Cerebellar nuclear complex (tissue), 1 donor: ENCODE measurements around the gene SLC38A10.
"Not testable (repeated sequence)": the region's sequence is repeated elsewhere in the genome, so short reads cannot be mapped to it uniquely, and the experiment has no call there.

Experiments used
- DNase-seq, 2 experiments: peaks; one replicate each; lab custom pipeline; 2025; lab: John Stamatoyannopoulos, UW

SLC38A10 gene

DNA sequence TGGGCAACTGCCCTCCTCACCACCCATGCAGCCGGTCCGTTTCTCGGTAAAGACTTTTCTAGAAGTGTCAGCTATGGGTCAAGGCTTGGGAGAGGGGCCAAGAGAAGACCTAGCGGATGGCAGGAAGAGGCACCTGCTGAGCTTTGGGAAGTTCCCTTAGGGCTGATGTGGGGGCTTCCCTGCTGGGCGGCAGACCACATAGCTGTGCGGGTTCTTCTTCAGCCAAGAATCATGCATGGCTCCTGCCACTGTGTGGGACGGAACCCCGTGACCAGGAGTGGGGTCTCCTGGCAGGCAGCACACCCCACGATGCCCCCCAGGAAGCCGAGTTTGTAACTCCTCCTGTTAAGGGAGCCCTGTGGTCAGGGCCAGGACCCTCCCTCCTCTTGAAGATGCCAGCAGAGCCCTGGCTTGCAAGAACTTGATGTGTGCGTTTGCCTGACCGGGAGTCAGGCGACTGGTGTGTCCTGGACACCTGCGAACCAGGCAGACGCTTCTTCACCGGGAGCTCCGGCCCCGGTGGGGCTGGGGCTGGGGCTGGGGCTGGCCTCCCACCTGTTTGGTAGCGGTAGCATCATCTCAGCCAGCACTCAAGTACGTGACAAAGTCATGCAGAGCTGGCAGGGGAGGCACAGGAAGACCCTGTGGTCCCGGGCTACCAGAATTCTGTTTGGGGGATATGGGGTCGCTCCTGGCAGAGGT is 17.7 kb upstream of the SLC38A10 start:
- DNase-seq = no peak

DNA sequence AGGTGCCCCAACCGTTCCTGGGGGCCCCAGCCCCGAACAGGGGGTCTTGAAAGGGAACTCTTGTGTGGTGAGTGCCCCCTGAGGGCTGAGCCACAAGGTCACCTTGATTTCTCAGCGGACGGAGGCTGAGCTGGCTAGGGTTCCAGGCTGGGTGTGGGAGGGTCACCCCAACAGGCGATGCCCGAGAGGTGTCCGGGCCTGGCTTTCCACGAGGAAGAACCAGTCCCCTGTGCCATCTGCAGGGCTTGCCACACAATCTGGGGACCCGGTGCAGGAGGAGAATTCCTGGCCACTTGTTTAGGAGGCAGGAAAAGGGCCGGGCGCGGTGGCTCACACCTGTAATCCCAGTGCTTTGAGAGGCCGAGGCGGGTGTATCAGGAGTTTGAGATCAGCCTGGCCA is 16.8 kb upstream of the SLC38A10 start:
- no peak for DNase-seq

DNA sequence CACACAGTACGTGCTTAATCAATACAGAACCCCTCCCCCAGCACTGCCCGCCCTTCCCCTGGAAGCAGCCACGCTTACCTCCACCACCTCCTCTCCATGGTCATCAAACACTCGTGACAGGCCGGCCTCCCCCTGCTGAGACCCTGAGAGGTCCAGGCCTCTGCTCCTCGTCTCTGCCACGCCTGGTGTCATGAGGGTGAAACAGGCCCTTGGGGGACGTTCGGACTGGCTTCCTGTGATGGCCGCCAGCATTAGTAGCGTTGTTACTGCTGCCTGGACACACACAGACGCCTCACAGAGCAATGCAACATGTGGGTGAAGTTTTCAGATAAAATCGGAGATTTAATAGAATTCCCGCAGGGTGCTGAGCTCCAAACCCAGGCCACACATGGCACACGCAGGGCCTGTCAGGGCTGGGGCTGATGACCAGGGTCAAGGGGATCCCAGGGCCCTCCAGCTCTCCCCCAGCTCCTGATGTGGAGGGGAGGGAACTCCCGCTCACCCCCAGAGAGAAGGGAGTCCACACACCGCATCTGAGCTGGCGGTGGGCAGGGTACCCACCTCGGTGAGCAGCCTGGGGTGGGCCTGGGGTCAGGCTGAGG is 15.9 kb upstream of the SLC38A10 start:
- no peak for DNase-seq

DNA sequence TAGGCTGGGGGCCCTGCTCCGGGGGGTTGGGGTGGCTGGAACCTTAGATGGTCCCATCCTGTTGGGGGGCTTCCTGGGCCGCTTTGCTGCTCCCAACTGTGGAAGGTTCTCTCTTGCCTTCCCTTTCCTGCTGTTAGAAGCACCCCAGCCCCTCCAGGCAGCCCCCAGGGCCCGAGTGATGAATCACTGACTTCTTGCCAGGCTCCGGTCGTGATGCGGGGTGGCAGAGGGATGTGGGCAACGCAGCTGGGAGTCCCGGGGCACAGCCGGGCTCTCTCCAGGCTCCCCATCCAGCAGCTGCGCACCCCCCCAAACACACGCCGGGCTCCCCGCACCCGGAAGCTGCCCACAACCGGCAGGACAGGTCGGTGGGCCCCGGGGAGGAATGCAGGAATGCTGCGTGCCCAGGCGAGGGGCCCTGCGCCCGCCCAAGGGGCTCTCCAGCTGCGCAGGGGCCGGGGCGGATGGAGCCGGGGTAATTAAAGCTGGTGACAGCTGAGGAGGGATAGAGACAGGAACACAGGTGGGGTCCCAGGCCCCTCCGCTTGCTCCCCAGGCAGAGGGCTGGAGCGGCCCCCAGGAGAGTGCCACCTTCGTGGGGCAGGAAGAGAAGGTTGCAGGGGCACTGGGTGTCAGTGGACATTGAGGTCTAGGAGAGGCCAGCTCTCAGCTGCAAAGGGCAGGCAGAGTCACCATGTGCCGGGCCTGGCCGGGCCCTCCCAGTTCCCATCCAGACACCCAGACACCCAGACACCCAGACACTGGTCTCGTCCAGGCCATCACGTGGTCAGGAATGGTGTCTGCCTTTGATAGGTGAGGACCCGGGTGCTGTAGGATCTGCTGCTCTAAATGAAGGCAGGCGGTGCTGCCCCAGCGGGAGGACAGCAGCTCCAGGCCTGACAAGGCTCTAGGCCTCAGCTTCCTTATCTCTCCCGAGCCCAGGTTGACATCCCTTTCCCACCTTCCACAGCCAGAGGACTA is 15.0 kb upstream of the SLC38A10 start:
- no peak for DNase-seq

DNA sequence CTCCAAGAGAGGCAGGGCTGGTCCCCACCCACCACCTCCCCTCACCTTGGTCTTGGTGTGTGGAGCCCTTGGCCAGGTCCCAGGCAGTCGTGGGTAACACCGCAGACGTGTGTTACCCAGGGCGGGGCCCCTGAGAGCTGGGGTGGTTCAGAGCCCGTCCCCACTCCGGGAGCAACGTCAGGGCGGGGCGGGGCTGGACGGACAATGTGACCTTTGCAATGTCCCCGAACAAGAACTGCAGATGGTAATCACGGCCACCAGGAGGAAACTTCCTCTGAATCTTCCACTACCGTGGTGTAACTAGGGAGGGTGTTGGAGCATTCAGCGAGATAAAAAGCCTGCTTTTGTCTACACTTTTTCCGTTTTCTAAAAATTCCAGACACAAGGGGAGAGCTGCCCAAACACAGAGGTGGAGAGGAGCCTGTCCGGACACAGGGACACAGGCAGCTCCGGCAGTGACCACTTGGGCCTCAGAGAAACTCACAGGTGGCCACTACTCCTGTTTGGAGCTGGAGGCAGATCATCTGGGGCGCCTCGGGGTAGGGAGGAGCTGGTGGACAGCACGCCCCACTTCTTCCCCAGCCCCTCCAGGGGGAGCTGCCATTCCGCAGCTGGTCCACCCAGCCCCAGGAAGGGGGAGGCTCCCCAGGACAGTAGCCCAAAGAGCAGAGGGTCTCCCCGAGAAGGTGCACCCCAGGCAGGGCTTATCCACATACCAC is 14.2 kb upstream of the SLC38A10 start:
- DNase-seq = no peak

DNA sequence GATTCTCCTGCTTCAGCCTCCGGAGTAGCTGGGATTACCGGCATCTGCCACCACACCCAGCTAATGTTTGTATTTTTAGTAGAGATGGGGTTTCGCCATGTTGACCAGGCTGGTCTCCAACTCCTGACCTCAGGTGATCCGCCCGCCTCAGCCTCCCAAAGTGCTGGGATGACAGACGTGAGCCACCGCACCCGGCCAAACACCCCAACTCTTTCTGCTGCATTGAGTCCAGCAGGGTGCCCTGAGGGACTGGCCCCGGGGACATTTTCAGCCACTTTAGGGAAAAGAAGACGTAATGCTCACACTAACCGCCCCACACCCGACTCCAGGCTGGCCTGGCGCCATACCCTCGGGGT is 13.7 kb upstream of the SLC38A10 start:
- DNase-seq = not testable (repeated sequence)

DNA sequence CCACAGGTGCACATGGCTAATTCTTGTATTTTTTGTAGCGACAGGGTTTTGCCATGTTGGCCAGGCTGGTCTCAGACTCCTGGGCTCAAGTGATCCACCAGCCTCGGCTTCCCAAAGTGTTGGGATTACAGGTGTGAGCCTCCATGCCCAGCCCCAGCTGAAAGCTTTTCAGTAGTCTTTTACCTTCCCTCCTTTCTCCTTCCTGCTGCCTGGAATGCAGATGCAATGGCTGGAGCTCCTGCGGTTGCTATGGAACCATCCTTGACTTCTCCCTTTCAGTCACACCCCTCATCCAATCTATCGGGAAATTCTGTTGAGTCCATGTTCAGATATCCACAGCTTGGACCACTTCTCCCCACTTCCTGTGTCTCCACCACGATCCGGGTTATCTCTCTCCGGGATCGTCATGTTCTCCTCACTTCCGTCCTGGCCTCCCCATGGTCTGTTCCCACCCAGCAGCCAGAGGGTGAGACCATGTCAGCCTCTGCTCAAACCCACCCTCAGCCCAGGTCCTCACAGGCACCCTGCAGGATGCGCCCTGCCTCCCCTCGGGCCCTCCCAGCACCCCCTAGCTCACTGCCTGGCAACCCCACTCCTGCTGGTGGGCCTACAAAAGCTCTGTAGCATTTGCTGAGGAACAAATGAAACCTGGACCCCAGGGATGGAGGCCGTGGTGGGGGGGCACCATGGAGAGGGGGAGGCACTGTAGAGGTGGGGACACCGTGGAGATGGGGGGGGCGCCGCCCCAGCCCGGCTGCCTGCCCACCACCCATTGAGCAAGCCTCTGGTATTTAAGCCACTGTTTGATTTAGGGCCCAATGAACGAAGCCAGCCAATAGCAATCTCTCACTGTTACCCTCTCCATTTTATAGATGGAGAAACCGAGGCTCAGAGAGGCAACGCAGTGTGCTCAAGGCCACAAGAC is 12.8 kb upstream of the SLC38A10 start:
- DNase-seq = no peak

DNA sequence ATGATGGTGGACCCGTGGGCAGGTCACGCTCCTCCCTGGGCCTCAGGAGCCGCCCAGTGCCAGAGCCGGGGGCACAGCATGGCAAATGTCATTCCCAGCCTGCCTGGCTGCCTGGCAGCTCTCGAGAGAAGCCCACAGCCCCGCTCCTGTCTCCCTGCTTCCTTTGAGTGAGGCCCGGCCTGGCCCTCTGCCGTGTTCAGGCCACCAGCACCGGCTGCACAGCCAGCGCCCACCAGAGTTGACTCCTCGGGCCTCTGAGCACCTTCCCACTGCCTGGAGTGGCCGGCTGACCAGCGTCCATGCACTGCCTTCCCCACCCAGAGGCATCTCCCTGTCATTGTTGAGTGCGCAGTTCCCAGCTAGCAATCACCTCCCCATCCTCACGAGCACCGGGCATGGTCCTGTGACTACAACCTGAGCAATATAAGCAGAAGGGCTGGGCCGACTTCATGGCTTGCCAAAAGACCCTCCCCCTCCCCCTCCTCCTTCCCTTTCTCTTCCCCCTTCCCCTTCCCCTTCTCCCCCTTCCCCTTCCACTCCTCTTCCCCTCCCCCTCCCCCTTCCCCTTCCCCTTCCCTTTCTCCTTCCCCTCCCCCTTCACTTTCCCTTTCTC is 11.9 kb upstream of the SLC38A10 start:
- no peak for DNase-seq

DNA sequence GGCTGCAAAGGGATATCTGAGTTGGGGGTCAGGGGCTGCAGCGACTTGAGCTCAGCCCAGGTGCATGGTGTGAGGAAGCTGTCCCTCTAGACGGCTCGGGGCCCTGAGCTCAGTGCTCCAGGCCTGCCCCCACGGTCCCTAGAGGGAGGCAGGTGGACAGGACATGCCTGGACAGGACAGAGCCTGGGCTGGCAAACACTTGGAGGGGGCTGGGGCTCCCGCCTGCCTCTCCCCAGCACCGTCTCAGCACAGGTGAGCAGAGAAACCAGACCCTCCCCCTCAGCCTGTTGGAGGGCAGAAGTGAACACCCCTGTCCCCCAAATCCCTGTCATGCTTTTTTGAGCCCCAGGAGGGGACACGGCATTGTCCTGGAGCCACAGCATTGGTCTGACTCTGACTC is 11.4 kb upstream of the SLC38A10 start:
- DNase-seq = no peak

DNA sequence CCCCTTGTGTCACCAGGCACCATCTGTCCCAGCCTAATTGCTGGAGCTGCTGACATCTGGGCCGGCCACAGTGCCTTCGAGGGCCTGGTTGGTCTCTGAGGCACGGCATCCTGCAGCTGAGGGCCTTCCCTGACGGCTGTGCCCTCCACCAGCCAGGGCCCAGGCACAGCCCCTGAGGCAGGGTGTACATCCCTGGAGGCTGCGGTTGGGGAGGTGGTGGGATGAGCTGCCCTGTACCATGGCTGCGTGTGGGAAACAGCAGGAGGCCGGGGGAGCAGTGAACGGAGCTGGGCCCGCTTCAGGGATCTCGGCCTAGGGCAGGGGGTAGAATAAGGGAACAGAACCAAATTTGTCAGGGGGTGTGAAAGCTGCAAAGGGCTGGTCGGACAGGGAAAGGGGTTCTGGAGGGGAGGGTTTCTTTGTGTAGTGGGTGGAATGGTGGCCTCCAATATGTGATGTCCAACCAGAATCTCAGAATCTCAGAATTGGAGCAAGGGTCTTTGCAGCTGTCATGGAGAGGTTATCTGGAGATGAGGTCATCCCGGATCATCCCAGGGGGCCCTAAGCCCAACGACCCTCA is 10.0 kb upstream of the SLC38A10 start:
- DNase-seq = no peak

DNA sequence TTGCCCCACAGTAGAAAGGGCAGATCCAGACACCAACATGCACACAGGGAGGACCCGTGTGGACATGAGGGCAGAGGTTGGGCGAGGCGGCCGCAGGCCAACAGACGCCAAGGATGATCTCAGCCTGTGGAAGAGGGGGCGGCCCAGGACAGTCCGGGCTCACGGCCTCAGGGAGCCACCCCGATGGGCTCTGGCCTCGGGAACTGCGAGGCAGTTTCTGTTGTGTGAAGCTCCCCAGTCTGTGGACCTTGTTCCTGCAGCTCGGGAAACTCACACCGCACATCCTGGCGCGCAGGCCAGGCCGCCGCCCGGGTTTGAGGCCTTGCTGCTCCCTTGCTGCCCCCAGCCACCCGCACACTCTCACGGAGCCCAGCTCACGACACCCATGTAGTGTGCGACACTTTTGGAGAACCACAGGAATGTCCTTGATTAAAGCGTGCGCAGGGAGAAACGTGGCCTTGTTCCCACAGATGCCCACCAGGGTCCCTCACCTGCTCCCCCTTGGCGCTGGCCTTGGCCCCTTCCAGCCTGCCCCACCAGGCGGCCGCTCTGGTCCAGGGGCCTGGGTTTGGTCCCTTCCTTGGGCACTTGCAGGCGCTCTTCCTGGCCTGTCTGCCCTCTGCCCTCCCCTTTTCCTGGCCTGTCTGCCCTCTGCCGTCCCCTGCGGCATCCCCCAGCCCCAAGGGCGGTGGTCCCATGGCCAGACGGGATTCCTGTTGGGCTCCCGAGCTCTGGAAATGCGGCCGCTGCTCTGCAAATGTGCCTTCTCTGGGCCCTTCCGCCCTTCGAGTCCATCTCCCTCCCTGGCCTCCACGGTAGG is 9.3 kb upstream of the SLC38A10 start:
- no peak for DNase-seq

DNA sequence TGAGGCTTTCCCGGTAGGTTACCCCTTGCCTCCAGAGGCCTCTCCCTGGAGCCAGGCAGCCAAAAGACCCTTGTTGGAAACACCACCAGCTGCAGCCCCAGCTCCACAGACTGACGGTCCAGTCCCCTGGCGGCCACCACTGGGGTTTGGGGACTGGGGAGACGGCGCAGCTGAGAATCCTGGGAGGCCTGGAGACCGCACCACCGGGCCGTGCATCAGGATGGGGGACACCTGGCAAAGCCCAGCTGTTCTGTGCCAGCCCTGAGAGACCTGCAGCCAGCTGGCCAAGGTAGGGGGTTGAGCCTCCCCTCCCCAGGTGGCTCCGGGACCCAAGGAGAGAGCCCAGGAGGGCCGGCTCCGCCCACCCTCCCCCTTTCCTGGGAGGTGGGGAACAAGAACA is 8.3 kb upstream of the SLC38A10 start:
- DNase-seq = no peak

DNA sequence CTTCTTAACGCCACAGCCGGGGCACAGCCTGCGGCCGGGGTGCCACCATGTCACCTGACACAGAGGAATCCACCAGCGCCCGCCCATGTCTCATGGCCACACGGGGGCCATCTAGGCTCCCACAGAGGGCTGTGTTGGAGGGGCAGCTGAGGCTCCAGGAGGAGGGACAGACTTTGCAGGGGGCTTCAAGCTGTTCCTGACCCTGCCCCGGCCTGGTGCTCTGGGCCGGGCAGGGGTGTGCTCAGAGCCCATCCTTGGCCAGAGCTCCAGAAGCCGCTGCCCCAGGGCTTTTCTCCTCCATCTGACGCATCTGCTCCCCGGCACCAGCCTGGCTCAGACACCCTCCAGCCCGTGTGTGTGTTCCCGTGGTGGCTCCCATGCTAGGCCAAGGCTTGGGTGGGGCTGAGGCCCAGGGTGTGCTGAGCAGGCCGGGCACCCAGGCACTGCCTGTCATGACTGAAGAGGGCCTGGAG is 7.8 kb upstream of the SLC38A10 start:
- DNase-seq = no peak

DNA sequence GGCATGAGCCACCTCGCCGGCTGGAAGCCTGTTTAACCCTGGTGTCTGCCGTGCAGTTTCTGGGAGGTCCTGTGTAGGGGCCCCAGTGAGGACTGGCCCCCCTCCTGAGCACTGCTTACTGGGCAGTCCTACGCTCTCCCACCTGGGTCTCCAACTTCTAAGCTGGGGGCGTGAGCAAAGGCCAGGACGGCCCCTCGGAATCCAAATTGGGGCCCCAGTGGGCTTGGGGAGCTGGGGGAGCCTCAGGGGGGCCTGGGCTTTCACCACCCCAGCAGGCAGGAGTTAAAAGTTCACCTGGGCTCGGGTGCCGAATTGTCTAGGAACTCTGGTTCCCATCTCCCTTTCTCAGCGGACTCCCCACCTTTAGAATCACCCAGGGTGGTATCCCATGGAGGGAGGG is 7.2 kb upstream of the SLC38A10 start:
- DNase-seq = no peak

DNA sequence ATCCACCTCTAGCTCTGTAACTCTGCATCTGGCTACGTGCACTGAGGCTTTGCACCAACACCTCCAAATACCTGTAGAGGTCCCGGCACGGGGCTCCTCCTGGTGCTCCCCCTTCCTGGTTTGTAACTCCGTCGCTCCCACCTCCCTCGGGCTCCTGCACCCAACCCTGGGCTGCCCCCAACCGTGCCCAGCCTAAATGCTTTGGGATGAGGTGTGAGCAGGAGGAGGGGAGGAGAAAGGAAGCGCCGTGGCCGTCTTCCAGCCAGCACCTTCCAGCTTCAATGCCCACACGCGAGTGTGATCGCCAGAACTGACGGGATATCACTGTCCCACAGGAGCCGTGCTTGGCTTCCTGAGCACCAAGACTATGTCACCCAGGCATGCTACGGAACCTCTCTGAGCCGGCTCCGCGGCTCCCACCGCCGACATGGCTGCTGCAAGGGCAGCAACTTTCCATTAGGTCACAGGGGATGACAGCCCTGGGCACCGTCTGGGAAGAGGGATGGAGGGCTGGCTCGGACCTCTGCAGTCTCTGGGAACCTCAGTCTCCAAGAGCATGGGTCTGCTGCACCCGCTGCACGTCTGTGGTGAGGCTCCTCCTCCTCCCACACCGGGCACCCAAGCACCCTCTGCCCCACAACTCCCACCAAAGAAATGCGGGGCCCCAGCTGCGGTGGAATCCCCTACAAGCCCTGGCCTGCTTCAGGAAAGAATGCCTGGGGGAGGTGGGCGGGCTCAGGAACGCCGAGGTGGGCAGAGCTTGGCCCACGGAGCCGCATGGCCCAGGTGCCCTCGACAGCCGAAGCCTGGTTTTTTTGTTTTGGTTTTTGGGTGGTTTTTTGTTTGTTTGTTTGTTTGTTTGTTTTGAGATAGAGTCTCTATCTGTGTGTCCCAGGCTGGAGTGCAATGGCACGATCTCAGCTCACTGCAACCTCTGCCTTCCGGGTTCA is 6.4 kb upstream of the SLC38A10 start:
- no peak for DNase-seq

DNA sequence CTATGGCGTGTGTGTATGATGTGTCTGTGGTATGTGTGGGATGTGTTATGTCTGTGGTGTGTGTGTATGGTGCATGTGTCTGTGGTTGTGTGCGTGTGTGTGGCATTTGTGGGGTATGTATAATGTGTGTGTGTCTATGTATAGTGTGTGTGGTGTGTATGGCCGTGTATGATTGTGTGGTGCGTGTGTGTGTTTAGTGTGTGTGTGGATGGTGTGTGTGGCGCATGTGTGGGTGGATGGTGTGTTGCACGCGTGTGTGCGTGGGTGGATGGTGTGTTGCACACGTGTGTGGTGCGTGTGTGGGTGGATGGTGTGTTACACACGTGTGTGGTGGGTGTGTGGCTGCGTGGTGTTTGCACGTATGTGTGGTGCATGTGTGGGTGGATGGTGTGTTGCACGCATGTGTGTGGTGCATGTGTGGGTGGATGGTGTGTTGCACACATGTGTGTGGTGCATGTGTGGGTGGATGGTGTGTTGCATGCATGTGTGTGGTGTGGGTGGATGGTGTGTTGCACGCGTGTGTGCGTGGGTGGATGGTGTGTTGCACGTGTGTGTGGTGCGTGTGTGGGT is 5.6 kb upstream of the SLC38A10 start:
- no peak for DNase-seq

DNA sequence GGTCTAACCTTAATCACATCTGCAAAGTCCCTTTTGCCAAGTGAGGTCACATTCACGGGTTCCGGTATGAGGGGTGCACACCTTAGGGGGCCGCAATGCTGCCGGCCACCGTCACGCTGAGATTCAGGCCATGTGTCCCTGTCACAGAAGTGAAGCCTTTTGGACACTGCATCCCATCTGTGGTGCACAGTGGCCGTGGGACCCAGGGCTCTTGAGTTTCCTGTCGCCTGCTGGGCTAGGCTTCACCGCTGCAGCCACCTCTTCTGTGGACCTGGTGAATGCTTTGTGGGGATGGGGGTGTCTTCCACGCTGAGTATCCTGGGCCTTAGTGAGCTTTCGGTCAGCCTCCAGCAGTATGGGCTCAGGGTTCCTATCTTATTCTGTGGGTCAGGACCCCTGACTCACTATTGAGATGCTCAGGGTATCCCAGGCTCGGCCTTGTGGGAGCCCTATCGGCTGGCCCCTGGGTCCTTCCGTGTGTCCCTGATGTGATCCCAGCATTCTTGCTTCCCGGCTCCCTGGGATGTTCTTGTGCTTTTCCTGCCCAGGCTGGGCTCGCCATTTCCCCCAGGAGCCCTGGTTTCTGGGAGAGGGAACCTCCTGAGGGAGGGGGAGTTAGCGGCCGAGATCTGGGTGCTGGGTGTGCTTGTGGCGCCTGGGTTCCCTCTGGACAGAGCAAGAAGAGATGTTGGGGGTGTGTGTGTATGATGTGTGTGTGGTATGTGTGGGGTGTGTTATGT is 4.9 kb upstream of the SLC38A10 start:
- no peak for DNase-seq
